GM12878 (cell line): ENCODE measurements around the gene MALT1. TPM values are rescaled to one million over a fixed set of nuclear protein-coding genes. Genes with fewer than 3 reads are reported as not detected.

Experiments
- ATAC-seq: fragments of 200-7000 bp; cut with Tn5 transposase; 3 replicates; pipeline ENCODE4 v1.9.1; 2020; ENCODE audit warnings: mild to moderate bottlenecking, moderate library complexity
- BruUV-seq: library from RNA; stranded (reverse); fragments of 400-500 nt; replicated peaks from 2 replicates; lab custom pipeline; 2021; lab: Mats Ljungman, UMichigan
- CTCF ChIA-PET: fragments of 300-600 bp; sonication (Branson Sonifier 250); formaldehyde crosslinking; extraction: SDS; loops from one replicate; lab custom pipeline; 2021; ENCODE audit warnings: inconsistent platforms; lab: Yijun Ruan, JAX
- POLR2A ChIA-PET: fragments of 350-600 bp; formaldehyde crosslinking; extraction: SDS; loops from one replicate; lab custom pipeline; 2021; ENCODE audit warnings: inconsistent platforms; lab: Charles Lee
- RAD21 ChIA-PET: fragments of 300-600 bp; sonication (Branson Sonifier 250); formaldehyde crosslinking; loops from one replicate; lab custom pipeline; 2023; ENCODE audit warnings: antibody characterized with exemption; ENCODE audit not compliant: unreplicated experiment; lab: Charles Lee
- SMC1A ChIA-PET: fragments of 300-600 bp; sonication (Branson Sonifier 250); formaldehyde crosslinking; loops from one replicate; lab custom pipeline; 2023; ENCODE audit not compliant: unreplicated experiment, uncharacterized antibody; lab: Charles Lee
- DNase-seq: peaks from one replicate; pipeline ENCODE4 v3.0.0-alpha.2; 2011; ENCODE audit warnings: low read depth, low spot score
- FAIRE-seq: peaks from 3 replicates; lab custom pipeline; 2011; peaks lifted over from hg19 to GRCh38; lab: Jason Lieb, UNC
- H2AFZ ChIP-seq: 2 replicates; pipeline ENCODE4 v1.6.0; 2011; ENCODE audit warnings: low read depth, low read length, control low read depth; ENCODE audit not compliant: control insufficient read depth
- H3K27ac ChIP-seq: 2 replicates; pipeline ENCODE4 v1.5.1; 2011; ENCODE audit warnings: control low read depth; ENCODE audit not compliant: control insufficient read depth, insufficient read depth
- H3K27me3 ChIP-seq, 2 experiments: replicated peaks in 1 of 2; 2 replicates each; pipeline versions ENCODE4 v1.6.0 to v1.6.1; 2011; ENCODE audit warnings: low read length in 1 of 2; ENCODE audit not compliant: control insufficient read depth in 2 of 2, insufficient read depth in 2 of 2
- H3K36me3 ChIP-seq, 2 experiments: 2 replicates each; pipeline ENCODE4 v1.5.1; 2011; ENCODE audit warnings: low read length in 1 of 2; ENCODE audit not compliant: control insufficient read depth in 2 of 2, insufficient read depth in 2 of 2
- H3K4me1 ChIP-seq: 2 replicates; pipeline ENCODE4 v1.6.1; 2011; ENCODE audit warnings: mild to moderate bottlenecking, low read length, moderate library complexity, mixed read lengths; ENCODE audit not compliant: control insufficient read depth, insufficient read depth
- H3K4me2 ChIP-seq: 2 replicates; pipeline ENCODE4 v1.6.0; 2011; ENCODE audit warnings: control low read depth; ENCODE audit not compliant: control insufficient read depth, insufficient read depth
- H3K4me3 ChIP-seq: fragments of 200-600 bp; sonication (generic); 2 replicates; pipeline ENCODE4 v1.5.1; 2016
- H3K79me2 ChIP-seq: 2 replicates; pipeline ENCODE4 v1.6.0; 2011; ENCODE audit warnings: low read length; ENCODE audit not compliant: control insufficient read depth, insufficient read depth
- H3K9ac ChIP-seq: 2 replicates; pipeline ENCODE4 v1.8.0; 2011; ENCODE audit warnings: low read length, control low read depth, mixed read lengths; ENCODE audit not compliant: control insufficient read depth, insufficient read depth
- H3K9me3 ChIP-seq: replicated peaks from 3 replicates; pipeline ENCODE4 v1.5.1; 2011; ENCODE audit warnings: mild to moderate bottlenecking, low read length; ENCODE audit not compliant: control insufficient read depth, insufficient read depth
- H4K20me1 ChIP-seq: 2 replicates; pipeline ENCODE4 v1.6.0; 2011; ENCODE audit not compliant: control insufficient read depth, insufficient read depth
- BMI1 ChIP-seq: fragments of 450-650 bp; IDR thresholded peaks from 2 replicates; pipeline ENCODE4 v1.6.1; 2016; ENCODE audit warnings: mild to moderate bottlenecking, moderate library complexity, borderline replicate concordance
- CHD4 ChIP-seq: fragments of 200-600 bp; sonication (generic); IDR thresholded peaks from 2 replicates; pipeline ENCODE4 v1.6.1; 2016; ENCODE audit warnings: mild to moderate bottlenecking
- GATAD2B ChIP-seq: fragments of 450-650 bp; conservative IDR thresholded peaks from 2 replicates; pipeline ENCODE4 v1.6.1; 2017; ENCODE audit warnings: low read depth, mild to moderate bottlenecking, moderate library complexity
- IRF4 ChIP-seq: IDR thresholded peaks from 2 replicates; pipeline ENCODE4 v1.6.1; 2011; ENCODE audit warnings: low read depth, low read length
- KLF5 ChIP-seq: fragments of 450-650 bp; IDR thresholded peaks from 2 replicates; pipeline ENCODE4 v1.6.1; 2014; ENCODE audit warnings: mild to moderate bottlenecking; ENCODE audit not compliant: partially characterized antibody
- MYB ChIP-seq: fragments of 150-350 bp; IDR thresholded peaks from 2 replicates; pipeline ENCODE4 v1.6.1; 2014; ENCODE audit warnings: mild to moderate bottlenecking, low read depth, low read length, borderline replicate concordance
- NFIC ChIP-seq: IDR thresholded peaks from 2 replicates; pipeline ENCODE4 v1.6.1; 2012; ENCODE audit warnings: low read depth, mild to moderate bottlenecking, inconsistent platforms, low read length, moderate library complexity
- NR2F1 ChIP-seq: fragments of 450-650 bp; conservative IDR thresholded peaks from 2 replicates; pipeline ENCODE4 v1.6.1; 2017; ENCODE audit warnings: mild to moderate bottlenecking
- POLR2AphosphoS2 ChIP-seq: IDR thresholded peaks from 2 replicates; pipeline ENCODE4 v1.6.1; 2011; ENCODE audit warnings: low read depth, mild to moderate bottlenecking, low read length, improper control_type of control experiment, moderate library complexity
- SMAD5 ChIP-seq: IDR thresholded peaks from 2 replicates; pipeline ENCODE4 v1.6.1; 2016; ENCODE audit warnings: antibody characterized with exemption, low read depth
- in situ Hi-C: fragments of 300-500 bp; cut with MboI; formaldehyde crosslinking; loops from 9 replicates; pipeline ENCODE4 v1.14.3; 2018; ENCODE audit warnings: mixed read lengths
- intact Hi-C: fragments of 100-400 bp; cut with micrococcal nuclease; formaldehyde crosslinking; loops from one replicate; pipeline ENCODE4 v1.14.2; 2022; ENCODE audit not compliant: unreplicated experiment
- polyA plus RNA-seq, 11 experiments: library from polyadenylated mRNA; depleted of rRNA in 4 of 11; unstranded in 6 of 11; stranded (reverse) in 5 of 11; fragments of >200 nt; fragmentation: Nextera tagmentation in 4 of 11; fragmentation: Illumina TruSeq in 1 of 11; extraction: Ambion mirVana in 4 of 11; extraction: Trizol in 1 of 11; gene quantifications; 1 replicate in 1 of 11; 2 replicates in 10 of 11; pipeline versions ENCODE4 v1.2.1 to v1.2.3, GENCODE V29; 2011 to 2016; ENCODE audit warnings: inconsistent platforms in 2 of 11, missing spikeins in 2 of 11, low read depth in 1 of 11
- total RNA-seq, 4 experiments: library from RNA; depleted of rRNA in 3 of 4; stranded (reverse); fragments of >200 nt in 3 of 4; fragmentation: Illumina TruSeq in 1 of 4; extraction: Trizol in 1 of 4; gene quantifications; 2 replicates each; pipeline versions ENCODE4 v1.2.1 to v1.2.3, GENCODE V29; 2013 to 2021
- TF ChIP-seq, protein P1 (sequence below): IDR thresholded peaks from 2 replicates; pipeline ENCODE4 v1.6.1; 2012; ENCODE audit warnings: low read depth, low read length, improper control_type of control experiment

Gene MALT1
- total and polyA plus RNA-seq, 10 of the 15 experiments (the other 5 are each of a cell fraction or from before 2014, with no cell fraction given): 17.6 to 126 (median 45.4) TPM

DNA sequence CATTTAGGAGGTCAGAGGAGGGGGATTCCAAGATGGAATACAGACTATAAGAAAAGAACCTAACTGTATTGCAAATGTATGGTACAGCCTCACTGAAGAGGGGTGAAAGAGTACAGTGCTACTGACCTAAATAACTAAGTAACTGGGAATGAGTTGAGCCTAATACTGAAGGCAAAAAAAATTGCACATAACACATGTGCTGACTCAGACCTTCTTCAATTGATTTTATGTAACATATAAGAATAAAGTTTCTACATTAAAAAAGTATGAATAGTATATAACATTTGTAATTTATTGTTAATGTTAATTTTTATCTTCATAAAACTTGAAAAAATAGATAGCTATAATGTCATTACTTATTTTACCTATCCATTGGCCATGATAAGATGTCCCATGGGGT lies 41.7 kb downstream of the MALT1 start:
- BruUV-seq: no TSS peak
- Histone ChIP-seq H3K27me3 (no peaks in the 10 kb centered on the region), H3K4me2 (no peak overlapping the region), H3K4me1 (peaks cover 9% of the 10 kb centered on the region; the same call in 1 of the 2 replicates), H3K9me3 (no peaks in the 10 kb centered on the region), H2AFZ (no peak overlapping the region), H4K20me1 (no peaks in the 10 kb centered on the region), H3K36me3 (peaks cover 5 to 18% of the 10 kb centered on the region in 2 experiments), H3K4me3 (no peak overlapping the region), H3K9ac (no peak overlapping the region), H3K79me2 (no peaks in the 10 kb centered on the region), H3K27ac (no peak overlapping the region)
- intact Hi-C loops: no loop called here
- ChIA-PET CTCF (no interaction called here), SMC1A (interaction anchor here (1.3 to 5.9 kb wide), 2 partner anchors 13 to 35 kb away, joined by 5 to 44 read pairs; no protein-coding TSS in a partner anchor), RAD21 (interaction anchor here (1.2 kb wide), 1 partner anchor 51 kb away, joined by 3 read pairs; no protein-coding TSS in a partner anchor), POLR2A (no interaction called here)
- TF ChIP-seq NR2F1 (no peak), NFIC (no peak), POLR2AphosphoS2 (no peak), KLF5 (no peak), IRF4 (no peak), CHD4 (no peak), BMI1 (no peak), SMAD5 (no peak), GATAD2B (no peak), MYB (no peak)
- TF ChIP-seq, protein P1, sequence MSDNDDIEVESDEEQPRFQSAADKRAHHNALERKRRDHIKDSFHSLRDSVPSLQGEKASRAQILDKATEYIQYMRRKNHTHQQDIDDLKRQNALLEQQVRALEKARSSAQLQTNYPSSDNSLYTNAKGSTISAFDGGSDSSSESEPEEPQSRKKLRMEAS: no peak
- FAIRE-seq (no peak), DNase-seq (no peak), ATAC-seq (no peak)
- in situ Hi-C loops: no loop called here
